A549 treated with AZD9567 at 1 μM for 4 hours (cell line): ENCODE results near the gene SMURF2. TPM values are rescaled to one million over a fixed set of nuclear protein-coding genes. Genes with fewer than 3 reads are reported as not detected.

ENCODE experiments used
- total RNA-seq: library from RNA; stranded (reverse); fragments of 200-300 nt; extraction: Qiagen RNA extraction; gene quantifications from 5 replicates; pipeline ENCODE4 v1.2.3, GENCODE V29; 2022; ENCODE audit not compliant: insufficient read depth

Gene SMURF2
- 21.5 to 33.8 TPM (median 24.5 TPM) in 5 replicates for total RNA-seq

DNA sequence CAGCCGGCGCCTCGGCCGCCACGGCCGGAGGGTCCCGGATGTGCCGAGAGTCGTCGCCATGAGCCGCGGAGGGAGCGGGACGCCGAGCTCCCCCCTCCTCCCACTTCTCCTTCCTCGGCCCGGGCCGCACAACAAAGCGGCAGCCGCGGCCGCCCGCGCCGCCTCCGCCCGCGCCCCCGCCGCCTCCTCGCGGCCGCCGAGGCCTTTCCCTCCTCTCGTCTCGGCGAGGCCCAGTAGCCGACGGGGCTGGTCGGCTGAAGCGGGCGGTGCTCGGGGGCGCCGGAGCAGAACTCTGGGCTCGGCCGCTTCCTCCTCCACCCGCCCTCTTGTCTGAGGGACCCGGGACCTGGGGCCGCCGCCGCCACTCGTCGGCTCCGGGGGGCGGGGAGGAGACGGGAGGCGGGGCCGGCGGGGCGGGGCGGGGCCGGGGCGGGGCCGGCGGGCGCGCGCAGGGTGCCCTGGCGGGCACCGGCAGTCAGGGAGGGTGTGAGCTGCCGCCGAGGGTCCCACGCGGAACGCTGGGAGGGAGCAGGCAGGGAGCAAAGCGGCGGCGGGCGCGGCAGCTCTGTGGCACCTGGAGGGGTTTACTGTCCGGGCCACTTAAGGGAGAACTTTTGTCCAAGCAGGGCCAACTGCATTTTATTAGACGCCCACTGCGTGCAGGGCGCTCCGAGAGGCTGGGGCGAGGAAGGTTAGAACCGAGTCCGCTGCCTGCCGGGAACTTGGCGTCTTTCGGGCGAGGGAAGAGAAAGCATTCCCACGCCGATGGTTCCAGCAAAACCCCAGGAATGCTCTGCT lies at the start of gene SMURF2:
SMURF2 (minus strand) TSS at position 332 of the 798 bp plus-strand sequence. CDS start 427 bp downstream, outside the sequence.

DNA sequence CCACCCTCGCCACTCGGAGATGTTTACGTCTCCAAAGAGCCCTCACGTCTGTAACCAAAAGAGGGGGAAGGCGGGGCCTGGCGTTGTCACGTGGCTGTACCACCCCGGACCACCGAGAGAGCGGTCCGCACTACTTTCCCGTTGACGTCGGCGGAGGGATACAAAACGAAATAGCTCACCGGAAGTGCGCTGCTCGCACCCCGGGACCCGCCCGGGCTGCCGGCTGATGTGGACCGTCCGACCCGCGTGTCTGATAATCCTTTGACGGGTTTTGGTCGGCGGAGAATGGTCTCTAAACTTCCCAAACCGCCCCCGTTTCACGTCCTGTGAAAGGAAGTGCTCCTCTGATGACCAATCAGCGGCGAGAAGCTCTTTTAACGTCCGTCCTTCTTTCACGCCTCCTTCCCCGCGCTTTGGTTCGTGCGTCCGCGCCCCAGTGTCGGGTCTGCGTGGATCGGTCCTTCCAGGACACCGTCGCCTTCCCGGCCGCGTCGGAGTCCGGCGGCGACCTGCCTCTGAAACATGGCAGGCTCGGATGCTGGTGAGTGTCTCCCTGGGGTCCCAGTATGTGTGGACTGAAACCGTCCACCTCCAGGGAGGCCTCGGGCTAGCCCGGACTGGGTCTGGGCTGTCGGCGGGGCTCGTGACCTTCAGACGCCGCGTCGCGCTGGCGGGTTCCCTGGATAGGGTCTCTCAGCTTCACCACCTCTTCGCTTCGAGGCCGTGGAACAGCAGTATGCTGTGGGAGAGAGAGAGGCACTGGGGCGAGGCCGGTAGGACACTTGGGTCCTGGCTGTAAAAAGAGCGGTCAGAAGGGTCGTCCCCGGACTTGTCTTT lies 155.3 kb downstream of the SMURF2 start, which contains the start of gene CEP95:
CEP95 (plus strand) TSS at position 402 of the 837 bp plus-strand sequence; CDS start at position 523, 121 bp downstream.

DNA sequence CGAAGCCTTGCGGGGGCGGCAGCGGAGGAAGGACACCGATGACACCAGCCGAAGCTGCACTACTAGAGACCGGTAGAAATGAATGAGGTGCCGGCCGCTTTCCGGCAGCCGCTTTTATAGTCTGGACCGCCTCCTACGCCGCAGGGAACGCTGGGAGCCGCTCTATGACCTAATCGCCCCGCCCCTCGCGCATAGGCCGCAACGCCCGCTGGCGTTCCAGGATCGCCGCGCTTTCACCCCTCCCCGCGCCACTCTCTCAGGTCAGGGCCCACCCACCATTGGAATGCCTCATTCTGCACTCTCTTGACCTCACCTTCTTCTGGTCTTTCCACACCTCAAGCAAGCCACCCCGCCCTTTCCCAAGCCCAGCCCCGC lies 155.9 kb downstream of the SMURF2 start, which contains the start of gene DDX5:
DDX5 (minus strand) TSS at position 89 of the 375 bp plus-strand sequence. CDS start 170 bp downstream, outside the sequence.

DNA sequence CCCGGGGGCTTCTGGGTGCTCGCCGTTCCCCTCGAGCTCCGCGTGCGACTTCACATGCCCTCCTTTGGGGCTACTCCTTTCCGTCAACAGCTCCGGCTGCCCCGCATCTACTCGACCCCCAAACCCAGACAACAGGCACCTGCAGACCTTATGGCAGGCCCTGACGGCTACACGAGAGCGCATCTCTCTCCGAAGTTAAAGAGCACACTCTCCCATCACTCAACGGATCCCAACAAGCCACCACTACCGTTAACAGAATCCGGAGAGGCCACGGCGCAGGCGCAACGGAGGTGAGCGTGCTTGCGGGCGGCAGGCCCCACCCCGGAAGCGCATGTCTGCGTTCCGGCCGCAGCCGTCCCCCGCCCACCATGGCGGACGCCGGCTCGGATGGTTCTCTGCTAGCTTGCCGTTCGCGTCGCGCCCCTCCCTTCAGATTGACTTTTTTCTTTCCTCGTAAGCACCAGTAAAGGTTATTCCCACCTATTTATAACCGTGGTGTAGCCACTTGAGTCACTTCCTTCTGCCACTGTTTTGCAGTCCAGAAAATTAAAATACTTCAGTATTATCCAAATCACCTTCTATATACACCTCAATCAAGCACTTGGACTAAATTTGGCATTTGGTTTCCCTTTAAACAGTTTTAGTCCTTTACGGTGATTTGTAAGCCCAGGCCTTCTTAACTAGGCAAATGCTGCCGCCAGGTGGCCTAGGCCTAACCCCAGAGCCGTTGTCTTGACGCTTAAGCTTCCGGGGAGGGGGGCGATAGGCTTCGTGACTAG lies 165.1 kb downstream of the SMURF2 start, which contains the start of gene POLG2:
POLG2 (minus strand) TSS at position 269 of the 779 bp plus-strand sequence; CDS start at position 183, 86 bp downstream.

Other genes starting within 250 kb of the SMURF2 start
- 1.4 to 1.7 TPM (median 1.4 TPM) in 4 of 5 replicates, not detected in the other for gene MILR1, start 213.2 kb downstream of the SMURF2 start, total RNA-seq
- 17.8 to 20.4 TPM (median 18.4 TPM) in 5 replicates for gene POLG2, start 165.3 kb downstream of the SMURF2 start, total RNA-seq
- gene DDX5, start 156.0 kb downstream of the SMURF2 start, total RNA-seq: 580 to 1,180 TPM (median 668 TPM) in 5 replicates
- gene CEP95, start 155.3 kb downstream of the SMURF2 start, total RNA-seq: 29.0 to 44.4 TPM (median 32.8 TPM) in 5 replicates